Duodenal mucosa (tissue), 2 donors: ENCODE data around the gene NAT10.

ENCODE experiments used
- H3K27ac ChIP-seq: one replicate; pipeline ENCODE4 v1.7.0; 2013; ENCODE audit warnings: low read depth, low read length
- H3K27me3 ChIP-seq, 2 donors: one replicate each; pipeline ENCODE4 v1.7.0; 2013; ENCODE audit warnings: low read length in 2 of 2, control low read depth in 1 of 2; ENCODE audit not compliant: insufficient read depth in 2 of 2, control insufficient read depth in 1 of 2
- H3K36me3 ChIP-seq, 2 donors: one replicate each; pipeline ENCODE4 v1.7.0; 2013; ENCODE audit warnings: low read length in 2 of 2, control low read depth in 1 of 2; ENCODE audit not compliant: insufficient read depth in 2 of 2, control insufficient read depth in 1 of 2
- H3K4me1 ChIP-seq, 2 donors: one replicate each; pipeline ENCODE4 v1.7.0; 2013; ENCODE audit warnings: low read length in 2 of 2, control low read depth in 1 of 2; ENCODE audit not compliant: insufficient read depth in 2 of 2, control insufficient read depth in 1 of 2
- H3K4me3 ChIP-seq, 2 donors: one replicate each; pipeline ENCODE4 v1.7.0; 2013; ENCODE audit warnings: low read length in 2 of 2, low read depth in 1 of 2
- H3K9ac ChIP-seq, 2 donors: one replicate each; pipeline ENCODE4 v1.7.0; 2013; ENCODE audit warnings: low read length in 2 of 2, low read depth in 1 of 2
- H3K9me3 ChIP-seq, 2 donors: one replicate each; pipeline ENCODE4 v1.7.0; 2013; ENCODE audit warnings: low read length in 2 of 2, control low read depth in 1 of 2; ENCODE audit not compliant: control insufficient read depth in 1 of 2

NAT10 gene

DNA sequence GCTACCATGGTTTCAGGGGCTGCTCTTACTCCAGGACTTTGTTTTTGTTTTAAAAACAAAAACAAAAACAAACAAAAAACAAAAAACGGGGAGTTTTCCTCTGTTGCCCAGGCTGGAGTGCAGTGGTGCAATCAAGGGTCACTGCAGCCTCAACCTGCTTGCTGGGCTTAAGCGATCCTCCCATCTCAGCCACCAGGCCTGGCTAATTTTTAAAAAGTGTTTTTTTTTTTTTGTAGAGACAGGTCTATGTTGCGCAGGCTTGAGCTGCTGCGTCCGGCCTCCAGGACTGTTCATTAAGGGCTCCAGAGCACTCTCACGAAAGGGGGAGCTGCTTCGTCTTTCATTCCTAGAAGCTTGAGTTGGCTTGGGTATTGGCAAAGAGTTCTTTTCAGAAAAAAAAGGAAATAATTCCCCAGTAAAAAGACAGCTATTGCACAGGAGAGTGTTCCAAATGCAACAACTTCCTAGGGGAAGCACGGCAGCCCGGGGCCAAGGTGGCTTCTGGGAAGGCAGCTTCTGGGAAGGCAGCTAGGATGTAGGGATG is 78.5 kb downstream of the NAT10 start:
- no peak overlapping the region for H3K4me3 ChIP-seq
- H3K9ac ChIP-seq = no peak overlapping the region
- H3K27ac ChIP-seq = no peak overlapping the region

DNA sequence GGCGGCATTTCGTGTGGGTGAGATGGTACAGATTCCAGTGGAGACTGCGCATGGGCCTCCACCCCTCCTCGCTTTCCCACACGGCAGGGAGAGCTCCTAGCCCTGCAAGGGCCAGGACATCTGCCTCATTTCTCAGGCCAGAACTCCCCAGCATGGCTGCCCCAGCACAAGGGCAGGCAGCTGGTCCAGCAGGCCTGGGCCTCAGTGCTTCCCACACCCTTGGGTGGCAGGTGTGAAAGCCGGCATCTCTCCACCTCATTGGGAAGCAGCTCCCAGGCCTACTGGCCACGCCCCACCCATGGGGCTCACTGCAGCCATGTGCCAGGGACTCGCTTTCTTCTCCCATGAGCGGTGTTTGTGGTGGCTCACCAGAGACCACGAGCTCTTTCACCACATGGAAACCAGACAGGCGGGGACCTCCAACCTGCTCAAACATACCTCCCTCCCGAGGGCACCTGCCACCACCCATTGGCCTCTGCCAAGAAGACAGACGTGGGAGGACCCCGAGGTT is 79.1 kb downstream of the NAT10 start:
- no peaks in the 10 kb centered on the region for H3K4me1 ChIP-seq
- H3K36me3 ChIP-seq = no peaks in the 10 kb centered on the region

More for the DNA sequence above, 78.5 kb downstream of the NAT10 start:
- Histone ChIP-seq H3K36me3 (no peaks in the 10 kb centered on the region), H3K9me3 (no peaks in the 10 kb centered on the region), H3K27me3 (no peaks in the 10 kb centered on the region), H3K4me1 (no peaks in the 10 kb centered on the region)

DNA sequence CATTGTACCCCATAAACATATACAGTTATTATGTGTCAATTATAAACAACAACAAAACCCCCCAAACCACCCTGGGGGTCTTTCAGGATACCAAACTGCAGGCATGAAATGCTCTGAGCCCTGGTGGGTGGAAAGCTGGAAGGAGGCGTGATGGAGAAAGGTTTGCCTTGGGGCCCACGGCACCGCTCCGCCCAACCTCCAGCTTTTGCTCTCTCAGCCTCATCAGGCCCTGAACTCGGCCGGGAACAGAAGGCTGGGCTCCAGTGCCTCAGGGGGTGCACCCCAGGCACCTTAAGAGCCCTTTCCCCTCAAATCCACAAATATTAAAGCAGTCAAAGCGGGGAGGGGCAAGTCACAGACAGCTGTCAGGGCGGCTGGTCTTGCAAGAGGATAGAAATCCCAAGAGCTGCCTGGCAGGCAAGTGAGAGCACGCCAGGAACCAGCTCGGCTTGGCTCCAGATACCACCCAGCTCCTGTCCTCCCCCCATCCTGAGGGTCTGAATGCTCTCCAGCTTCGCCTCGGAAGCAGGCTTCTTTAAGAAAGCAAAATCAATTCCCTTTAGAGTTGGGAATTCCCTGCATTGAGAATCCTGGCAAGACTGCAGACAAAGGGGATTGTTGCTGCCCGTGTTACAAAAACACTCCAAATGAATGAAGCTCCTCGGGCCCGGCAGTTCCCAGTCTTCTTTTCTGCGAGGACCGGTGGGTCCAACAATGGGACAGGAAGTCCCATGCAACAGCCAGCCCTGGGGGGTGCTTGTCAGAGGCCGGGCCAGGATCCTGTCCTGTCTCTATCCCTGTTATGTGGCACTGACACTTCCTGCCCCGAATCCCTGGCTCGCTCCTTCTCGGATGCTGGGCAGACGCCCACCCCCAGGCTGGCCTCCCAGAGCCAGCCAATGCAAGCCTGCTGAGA is 80.8 kb downstream of the NAT10 start:
- H3K27me3 ChIP-seq = no peaks in the 10 kb centered on the region
- H3K36me3 ChIP-seq = no peaks in the 10 kb centered on the region
- no peak overlapping the region for H3K27ac ChIP-seq
- no peaks in the 10 kb centered on the region for H3K4me1 ChIP-seq
- no peak overlapping the region for H3K4me3 ChIP-seq
- H3K9me3 ChIP-seq = no peaks in the 10 kb centered on the region
- H3K9ac ChIP-seq = no peak overlapping the region

More for the DNA sequence above, 79.1 kb downstream of the NAT10 start:
- H3K9me3 ChIP-seq = no peaks in the 10 kb centered on the region
- H3K27ac ChIP-seq = no peak overlapping the region
- H3K27me3 ChIP-seq = no peaks in the 10 kb centered on the region
- H3K9ac ChIP-seq = no peak overlapping the region
- no peak overlapping the region for H3K4me3 ChIP-seq

DNA sequence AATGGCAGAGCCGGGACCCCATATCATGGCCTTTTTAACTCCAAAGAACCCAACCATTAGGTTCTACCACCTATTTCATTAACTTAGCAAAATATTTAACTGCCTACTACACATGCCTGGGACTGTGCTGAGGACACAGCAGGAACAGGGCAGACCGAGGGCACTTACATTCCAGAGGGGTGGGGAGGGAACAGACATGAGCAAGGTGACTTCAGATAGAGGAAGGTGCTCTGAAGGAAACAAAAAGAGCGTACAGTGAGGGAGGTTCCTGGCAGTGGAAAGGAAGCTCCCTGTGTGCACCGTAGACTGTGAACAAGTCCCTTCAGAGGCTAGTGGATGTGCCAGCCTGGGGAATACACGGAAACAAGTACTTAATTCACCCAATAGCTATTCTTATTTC is 82.8 kb downstream of the NAT10 start:
- Histone ChIP-seq H3K27me3 (no peaks in the 10 kb centered on the region), H3K9ac (no peak overlapping the region), H3K36me3 (no peaks in the 10 kb centered on the region), H3K27ac (no peak overlapping the region), H3K4me1 (peaks cover under 1 to 2% of the 10 kb centered on the region in 2 donors), H3K9me3 (no peaks in the 10 kb centered on the region), H3K4me3 (no peak overlapping the region)

DNA sequence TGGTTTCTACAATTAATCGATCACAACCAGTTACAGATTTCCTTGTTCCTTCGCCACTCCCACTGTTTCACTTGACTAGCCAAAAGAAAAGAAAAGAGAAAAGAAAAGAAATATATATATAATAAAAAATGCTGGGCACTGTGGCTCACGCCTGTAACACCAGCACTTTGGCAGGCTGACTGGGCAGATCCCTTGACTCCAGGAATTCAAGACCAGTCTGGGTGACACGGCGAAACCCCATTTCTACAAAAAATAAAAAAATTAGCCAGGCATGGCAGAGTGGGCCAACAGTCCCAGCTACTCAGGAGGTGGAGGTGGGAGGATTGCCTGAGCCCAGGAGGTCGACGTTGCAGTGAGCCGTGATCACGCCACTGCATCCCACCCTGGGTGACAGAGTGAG is 83.8 kb downstream of the NAT10 start:
- peaks cover 5 to 7% of the 10 kb centered on the region in 2 donors for H3K4me1 ChIP-seq
- H3K27me3 ChIP-seq = no peaks in the 10 kb centered on the region
- H3K9me3 ChIP-seq = no peaks in the 10 kb centered on the region
- H3K4me3 ChIP-seq = no peak overlapping the region
- H3K36me3 ChIP-seq = no peaks in the 10 kb centered on the region
- H3K27ac ChIP-seq = no peak overlapping the region
- no peak overlapping the region for H3K9ac ChIP-seq

DNA sequence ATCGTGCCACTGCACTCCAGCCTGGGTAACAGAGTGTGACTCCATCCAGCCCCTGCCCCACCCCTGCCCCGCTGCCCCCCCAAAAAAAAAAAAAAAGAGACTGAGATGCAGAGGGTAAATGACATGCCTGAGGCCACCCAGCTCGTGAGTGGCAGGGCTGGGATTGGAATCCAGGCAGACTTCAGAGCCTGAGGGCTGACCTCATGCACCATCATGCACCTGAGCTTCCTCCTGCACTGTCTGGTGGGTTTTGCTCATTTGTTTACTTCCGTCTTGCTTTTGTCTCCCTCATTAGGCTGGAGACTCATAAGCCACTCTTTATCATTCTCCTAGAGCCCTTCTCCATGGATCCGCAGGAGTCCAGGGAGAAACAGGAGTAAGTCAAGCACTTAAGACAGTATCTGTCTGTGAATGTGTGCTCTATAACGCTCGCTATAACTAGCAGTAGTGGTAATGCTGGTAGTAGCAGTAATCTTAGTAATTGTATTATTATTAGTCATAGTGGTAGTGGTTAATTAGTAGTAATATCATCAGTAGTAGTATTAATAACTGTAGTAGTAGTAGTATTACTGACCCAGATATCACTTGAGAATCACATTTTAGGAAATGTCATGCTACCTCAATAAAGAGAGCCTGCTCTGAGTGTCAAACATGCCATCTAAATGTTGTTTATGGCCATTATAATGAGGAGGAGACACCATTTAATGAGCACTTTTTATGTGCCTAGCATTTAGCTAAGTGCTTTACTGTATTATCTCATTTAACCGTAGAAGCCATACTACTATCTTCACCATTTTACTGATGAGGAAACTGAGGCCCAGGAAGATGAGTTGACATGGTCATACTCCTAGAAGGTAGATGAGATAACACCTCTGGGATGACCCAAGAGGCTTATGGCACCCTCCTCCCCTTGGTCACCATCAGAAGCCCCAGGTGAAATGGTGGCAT is 85.0 kb downstream of the NAT10 start:
- H3K27me3 ChIP-seq = no peaks in the 10 kb centered on the region
- no peak overlapping the region for H3K4me3 ChIP-seq
- no peaks in the 10 kb centered on the region for H3K9me3 ChIP-seq
- H3K4me1 ChIP-seq = peaks cover 5 to 7% of the 10 kb centered on the region in 2 donors
- H3K27ac ChIP-seq = no peak overlapping the region
- H3K36me3 ChIP-seq = no peaks in the 10 kb centered on the region
- H3K9ac ChIP-seq = no peak overlapping the region

DNA sequence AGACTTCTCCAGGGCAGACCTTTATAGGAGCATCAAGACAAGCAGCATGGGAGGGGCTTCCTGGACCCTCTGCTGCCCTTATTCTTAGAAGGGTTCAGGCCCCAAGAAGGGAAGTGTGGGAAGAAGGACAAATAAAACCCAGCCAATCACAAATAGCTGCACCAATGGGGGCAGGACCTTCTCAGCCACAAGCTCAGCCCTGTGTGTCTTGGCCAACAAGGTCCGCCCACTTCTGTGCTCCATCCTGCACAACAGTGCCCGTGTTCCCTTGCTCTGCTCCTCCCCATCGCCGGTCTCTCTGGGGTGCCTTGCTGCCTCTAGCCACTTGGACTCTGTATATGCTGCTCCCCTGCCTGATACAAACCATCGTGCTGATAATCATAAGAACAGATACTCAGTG is 86.1 kb downstream of the NAT10 start:
- no peak overlapping the region for H3K27ac ChIP-seq
- peaks cover 0 to 3% of the 10 kb centered on the region in 2 donors for H3K36me3 ChIP-seq
- H3K9ac ChIP-seq = no peak overlapping the region
- no peaks in the 10 kb centered on the region for H3K27me3 ChIP-seq
- H3K4me1 ChIP-seq = peaks cover 5 to 7% of the 10 kb centered on the region in 2 donors
- H3K9me3 ChIP-seq = no peaks in the 10 kb centered on the region
- H3K4me3 ChIP-seq = no peak overlapping the region

DNA sequence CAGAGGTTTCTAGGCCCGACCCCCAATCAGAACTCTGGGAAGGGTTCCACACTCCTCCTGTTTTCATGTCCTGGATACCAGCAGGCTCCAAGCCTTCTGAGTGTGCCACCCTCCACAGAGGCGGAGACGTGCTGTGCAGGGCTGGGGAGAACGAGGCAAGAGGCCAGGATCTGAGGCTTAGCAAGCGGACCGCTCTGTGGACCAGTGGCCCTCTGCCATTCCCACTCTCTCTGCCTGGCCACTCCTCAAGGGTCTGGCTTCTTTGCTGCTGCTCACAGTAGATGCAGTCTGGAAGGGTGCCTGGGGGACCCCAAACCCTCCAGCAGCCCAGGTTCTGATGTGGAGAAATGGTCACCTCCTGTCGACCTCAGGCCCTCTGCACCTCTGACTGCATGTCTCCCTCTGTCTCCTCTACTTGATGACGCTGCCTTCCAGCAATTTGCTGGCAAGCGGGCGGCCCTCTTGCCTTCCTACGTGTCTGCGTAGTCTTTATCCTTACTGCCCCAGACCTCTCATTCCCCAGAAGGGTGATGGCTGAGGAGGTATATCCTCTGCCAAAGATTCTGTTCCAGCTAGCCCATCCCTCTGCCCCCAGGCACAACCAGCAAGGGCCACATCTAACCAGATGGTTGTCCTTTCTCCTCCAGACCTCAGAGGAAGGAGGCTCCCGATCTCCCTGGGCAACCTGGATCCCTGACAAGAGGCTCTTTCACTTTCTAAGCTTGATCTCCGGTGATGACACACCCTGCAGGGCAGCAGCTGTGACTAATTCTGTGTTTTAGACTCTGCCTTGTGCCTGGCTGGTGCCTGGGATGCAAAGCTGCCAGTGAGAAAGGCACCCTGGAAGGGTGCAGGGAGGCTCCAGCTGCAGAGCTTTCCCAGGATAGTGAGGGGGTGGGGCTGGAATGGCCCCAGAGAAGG is 87.3 kb downstream of the NAT10 start:
- H3K9me3 ChIP-seq = no peaks in the 10 kb centered on the region
- H3K9ac ChIP-seq = no peak overlapping the region
- no peak overlapping the region for H3K27ac ChIP-seq
- no peaks in the 10 kb centered on the region for H3K27me3 ChIP-seq
- peaks cover 0 to 7% of the 10 kb centered on the region in 2 donors for H3K36me3 ChIP-seq
- peaks cover 5 to 7% of the 10 kb centered on the region in 2 donors for H3K4me1 ChIP-seq
- H3K4me3 ChIP-seq = no peak overlapping the region
